K562 (cell line): Measurements from ENCODE around the gene ZMIZ1. TPM values are rescaled to one million over a fixed set of nuclear protein-coding genes. Genes with fewer than 3 reads are reported as not detected.

Source experiments
- ATAC-seq: fragments of 200-7000 bp; cut with Tn5 transposase; 3 replicates; pipeline ENCODE4 v1.9.1; 2020; ENCODE audit warnings: moderate library complexity
- BruUV-seq: library from RNA; stranded (reverse); fragments of 400-500 nt; replicated peaks from 2 replicates; lab custom pipeline; 2021; lab: Mats Ljungman, UMichigan
- CTCF ChIA-PET: fragments of 300-600 bp; formaldehyde crosslinking; extraction: SDS; loops from one replicate; lab custom pipeline; 2021; ENCODE audit warnings: low intra/inter-chr PET ratio; lab: Yijun Ruan, JAX
- POLR2A ChIA-PET: fragments of 300-600, 350-650 bp; sonication (Branson Sonifier 250); formaldehyde crosslinking; extraction: SDS; loops from one replicate; lab custom pipeline; 2021; ENCODE audit warnings: antibody characterized with exemption, inconsistent platforms; lab: Yijun Ruan, JAX
- DNase-seq, 4 experiments: peaks; one replicate each; pipeline versions ENCODE4 v3.0.0 to v3.0.0-alpha.2; 2011 to 2018; ENCODE audit warnings: low spot score in 3 of 4, mixed read lengths in 3 of 4; ENCODE audit errors: extremely low read depth in 1 of 4
- FAIRE-seq: peaks from 2 replicates; lab custom pipeline; 2011; peaks lifted over from hg19 to GRCh38; lab: Jason Lieb, UNC
- H2AFZ ChIP-seq: 2 replicates; pipeline ENCODE4 v1.6.0; 2011; ENCODE audit warnings: low read depth, low read length, control low read depth, inconsistent platforms
- H3K27ac ChIP-seq: fragments of 200-600 bp; 3 replicates; pipeline ENCODE4 v1.8.0; 2011; ENCODE audit warnings: low read depth, mild to moderate bottlenecking, control low read depth, inconsistent platforms, low read length, moderate library complexity, mixed read lengths; ENCODE audit errors: extremely low read depth
- H3K27me3 ChIP-seq, 2 experiments: fragments of 300-600 bp in 1 of 2; 2 replicates in 1 of 2; 3 replicates in 1 of 2; pipeline versions ENCODE4 v1.6.0 to v1.8.0; 2011; ENCODE audit warnings: inconsistent platforms in 2 of 2, low read length in 2 of 2, mild to moderate bottlenecking in 1 of 2, mixed read lengths in 1 of 2, moderate library complexity in 1 of 2; ENCODE audit not compliant: control insufficient read depth in 2 of 2, insufficient read depth in 2 of 2
- H3K36me3 ChIP-seq: fragments of 300-600 bp; 3 replicates; pipeline ENCODE4 v1.8.0; 2011; ENCODE audit warnings: mild to moderate bottlenecking, low read length, inconsistent platforms; ENCODE audit not compliant: control insufficient read depth, insufficient read depth
- H3K4me1 ChIP-seq, 2 experiments: fragments of 200-600 bp in 1 of 2; replicated peaks in 1 of 2; 2 replicates in 1 of 2; 3 replicates in 1 of 2; pipeline versions ENCODE4 v1.5.1 to v1.8.0; 2011; ENCODE audit warnings: inconsistent platforms in 2 of 2, low read length in 2 of 2, mild to moderate bottlenecking in 1 of 2, mixed read lengths in 1 of 2, moderate library complexity in 1 of 2; ENCODE audit not compliant: control insufficient read depth in 2 of 2, insufficient read depth in 2 of 2
- H3K4me2 ChIP-seq: 2 replicates; pipeline ENCODE4 v1.6.1; 2011; ENCODE audit warnings: low read length, control low read depth, inconsistent platforms, mixed read lengths; ENCODE audit not compliant: insufficient read depth
- H3K4me3 ChIP-seq: fragments of 200-600 bp; sonication (generic), shearing (Covaris generic); 2 replicates; pipeline ENCODE4 v1.5.1; 2016; ENCODE audit warnings: control low read depth, inconsistent platforms
- H3K79me2 ChIP-seq: fragments of 200-600 bp; 3 replicates; pipeline ENCODE4 v1.8.0; 2011; ENCODE audit warnings: low read length, inconsistent platforms; ENCODE audit not compliant: control insufficient read depth, insufficient read depth
- H3K9ac ChIP-seq, 2 experiments: 2 replicates each; pipeline versions ENCODE4 v1.6.0 to v1.6.1; 2011; ENCODE audit warnings: low read depth in 2 of 2, low read length in 2 of 2, control low read depth in 1 of 2, inconsistent platforms in 1 of 2, mild to moderate bottlenecking in 1 of 2, mixed read lengths in 1 of 2; ENCODE audit not compliant: insufficient read depth in 1 of 2
- H3K9me1 ChIP-seq: one replicate; pipeline ENCODE4 v1.6.0; 2011; ENCODE audit warnings: inconsistent platforms, mild to moderate bottlenecking, low read length, moderate library complexity; ENCODE audit not compliant: control insufficient read depth, insufficient read depth
- H3K9me3 ChIP-seq: replicated peaks from 2 replicates; pipeline ENCODE4 v1.5.1; 2011; ENCODE audit warnings: low read depth, low read length, inconsistent platforms; ENCODE audit not compliant: control insufficient read depth, insufficient read depth
- H4K20me1 ChIP-seq: replicated peaks from 2 replicates; pipeline ENCODE4 v1.6.1; 2011; ENCODE audit warnings: low read length, inconsistent platforms, mixed read lengths; ENCODE audit not compliant: control insufficient read depth, insufficient read depth
- KLF16 ChIP-seq: IDR thresholded peaks from 2 replicates; pipeline ENCODE4 v1.6.1; 2016; ENCODE audit warnings: antibody characterized with exemption
- MNT ChIP-seq, 2 experiments: fragments of 450-650 bp; conservative IDR thresholded peaks; 2 replicates each; pipeline ENCODE4 v1.6.1; 2017; ENCODE audit warnings: mild to moderate bottlenecking in 2 of 2, moderate library complexity in 2 of 2
- ZBED1 ChIP-seq: IDR thresholded peaks from 2 replicates; pipeline ENCODE4 v1.6.1; 2014
- ZNF263 ChIP-seq: sonication (generic); formaldehyde crosslinking; IDR thresholded peaks from 2 replicates; pipeline ENCODE4 v1.8.0; 2022; ENCODE audit warnings: mild to moderate bottlenecking, missing genetic modification reagents, borderline replicate concordance
- WGBS: fragments of 100-300 bp; shearing (Covaris generic); methylation state at CpG from one replicate; pipeline ENCODE4 v1.1.6; 2016; ENCODE audit warnings: low coverage, mixed read lengths; ENCODE audit not compliant: insufficient coverage; ENCODE audit errors: missing lambda C conversion rate; 5-methylcytosine and 5-hydroxymethylcytosine counted together
- in situ Hi-C: fragments of 300-500 bp; cut with MboI; formaldehyde crosslinking; loops from 4 replicates; pipeline ENCODE4 v1.15.0; 2018; ENCODE audit warnings: inconsistent platforms, mixed read lengths
- intact Hi-C: fragments of 100-400 bp; cut with micrococcal nuclease; formaldehyde crosslinking; loops from 2 replicates; pipeline ENCODE4 v1.14.2; 2022
- polyA plus RNA-seq, 8 experiments: library from polyadenylated mRNA; depleted of rRNA in 4 of 8; stranded (reverse) in 5 of 8; unstranded in 3 of 8; fragments of >200 nt; fragmentation: Nextera tagmentation in 2 of 8; fragmentation: Illumina TruSeq in 1 of 8; extraction: Ambion mirVana in 2 of 8; extraction: Trizol in 1 of 8; gene quantifications; 2 replicates each; pipeline versions ENCODE4 v1.2.1 to v1.2.3, GENCODE V29; 2011 to 2014; ENCODE audit warnings: inconsistent platforms in 1 of 8, missing spikeins in 1 of 8
- total RNA-seq, 7 experiments: library from RNA; depleted of rRNA in 6 of 7; stranded (reverse); fragments of >200 nt in 6 of 7; fragmentation: Illumina TruSeq in 2 of 7; extraction: Trizol in 2 of 7; gene quantifications; 2 replicates each; pipeline versions ENCODE4 v1.2.1 to v1.2.3, GENCODE V29; 2011 to 2021; ENCODE audit warnings: low replicate concordance in 1 of 7

ZMIZ1 gene
- total and polyA plus RNA-seq, 9 of the 15 experiments (the other 6 are each of a cell fraction or from before 2014, with no cell fraction given): 1.0 to 37.3 (median 4.3) TPM

GRCh38 chr10:79203833-79204232 is 135.1 kb downstream of the ZMIZ1 start:
- 79% methylated on average over 8 of the region's 8 CpGs for WGBS
- peak overlapping the region in 1 of 2 experiments; percentile 36; a peak in 1 of 4 replicates for H3K9ac ChIP-seq
- peaks cover 9% of the 10 kb centered on the region for H3K9me1 ChIP-seq
- H3K4me1 ChIP-seq: peaks cover 0 to 8% of the 10 kb centered on the region in 2 experiments; a peak in 4 of 5 replicates
- peaks cover 39% of the 10 kb centered on the region; the same call in 2 of the 3 replicates for H3K36me3 ChIP-seq
- no peaks in the 10 kb centered on the region for H3K9me3 ChIP-seq
- no peak overlapping the region for H3K27ac ChIP-seq
- no peak overlapping the region for H3K4me2 ChIP-seq
- BruUV-seq: no TSS peak
- intact Hi-C loops (no loop called here), in situ Hi-C loops (no loop called here)
- peaks cover 7% of the 10 kb centered on the region for H4K20me1 ChIP-seq
- no peak for DNase-seq
- CTCF ChIA-PET: no interaction called here
- no peak for ATAC-seq
- H3K4me3 ChIP-seq: no peak overlapping the region
- POLR2A ChIA-PET: interaction anchor here (0.5 to 1.1 kb wide), 4 partner anchors 21 to 958 kb away, joined by 3 to 4 read pairs (median 4); no protein-coding TSS in a partner anchor
- FAIRE-seq: no peak
- TF ChIP-seq MNT (conservative IDR thresholded peaks at IDR 0.05) (no peak), ZNF263 (CRISPR knock-in tag) (peak; percentile 85), ZBED1 (no peak), KLF16 (no peak)
- H3K27me3 ChIP-seq: no peaks in the 10 kb centered on the region
- H2AFZ ChIP-seq: no peak overlapping the region
- no peaks in the 10 kb centered on the region for H3K79me2 ChIP-seq
